Measurements from ENCODE around the gene HTRA2. TPM values are rescaled to one million over a fixed set of nuclear protein-coding genes. Genes with fewer than 3 reads are reported as not detected.

Gene HTRA2
- total and polyA plus RNA-seq, 9 of the 15 experiments (the other 6 are each of a cell fraction or from before 2014, with no cell fraction given) = 54.2 to 71.2 (median 65.8) TPM

GRCh38 chr2:74493546-74493945, 36.2 kb upstream of the HTRA2 start:
- H3K79me2 ChIP-seq (ENCODE audit: control insufficient read depth, insufficient read depth, low read length) = no peaks in the 10 kb centered on the region
- in situ Hi-C loops (cut with MboI) = no loop called here
- H3K27me3 ChIP-seq (ENCODE audit: control insufficient read depth in 2 of 2, insufficient read depth in 2 of 2, low read length in 2 of 2) = no peaks in the 10 kb centered on the region
- 64% methylated on average over 3 of the region's 3 CpGs for WGBS (ENCODE audit: insufficient coverage, low coverage, missing lambda C conversion rate)
- peaks cover 4 to 15% of the 10 kb centered on the region in 2 experiments; a peak in 4 of 5 replicates for H3K4me1 ChIP-seq (replicated peaks in 1 of 2; ENCODE audit: control insufficient read depth in 2 of 2, insufficient read depth in 2 of 2, low read length in 2 of 2)
- H3K4me3 ChIP-seq = no peak overlapping the region
- peaks cover 50% of the 10 kb centered on the region; the same call in 2 of the 3 replicates for H3K36me3 ChIP-seq (ENCODE audit: control insufficient read depth, insufficient read depth, low read length)
- no peaks in the 10 kb centered on the region for H3K9me3 ChIP-seq (replicated peaks; ENCODE audit: control insufficient read depth, insufficient read depth, low read depth, low read length)
- CTCF ChIA-PET (ENCODE audit: low intra/inter-chr PET ratio) = no interaction called here
- no peaks in the 10 kb centered on the region for H3K9me1 ChIP-seq (ENCODE audit: control insufficient read depth, insufficient read depth, low read length)
- intact Hi-C loops (cut with micrococcal nuclease) = no loop called here
- FAIRE-seq (no peak), ATAC-seq (no peak), DNase-seq (ENCODE audit: extremely low read depth in 1 of 4, low spot score in 3 of 4) (no peak)
- H2AFZ ChIP-seq (ENCODE audit: low read depth, low read length) = no peak overlapping the region
- BruUV-seq (replicated peaks) = TSS peak; percentile 11
- H3K4me2 ChIP-seq (ENCODE audit: insufficient read depth, low read length) = no peak overlapping the region
- H4K20me1 ChIP-seq (replicated peaks; ENCODE audit: control insufficient read depth, insufficient read depth, low read length) = no peaks in the 10 kb centered on the region
- POLR2A ChIA-PET = interaction anchor here (0.7 to 1.3 kb wide), 6 partner anchors 8 to 102 kb away, joined by 3 to 4 read pairs (median 4); partner anchors contain the start of gene DQX1
- H3K27ac ChIP-seq (ENCODE audit: extremely low read depth, low read depth, low read length) = no peak overlapping the region
- H3K9ac ChIP-seq (ENCODE audit: insufficient read depth in 1 of 2, low read depth in 2 of 2, low read length in 2 of 2) = no peak overlapping the region
- no peak for TF ChIP-seq GATAD2B (IDR thresholded peaks at IDR 0.05; ENCODE audit: borderline replicate concordance)
- TF ChIP-seq, protein P1, sequence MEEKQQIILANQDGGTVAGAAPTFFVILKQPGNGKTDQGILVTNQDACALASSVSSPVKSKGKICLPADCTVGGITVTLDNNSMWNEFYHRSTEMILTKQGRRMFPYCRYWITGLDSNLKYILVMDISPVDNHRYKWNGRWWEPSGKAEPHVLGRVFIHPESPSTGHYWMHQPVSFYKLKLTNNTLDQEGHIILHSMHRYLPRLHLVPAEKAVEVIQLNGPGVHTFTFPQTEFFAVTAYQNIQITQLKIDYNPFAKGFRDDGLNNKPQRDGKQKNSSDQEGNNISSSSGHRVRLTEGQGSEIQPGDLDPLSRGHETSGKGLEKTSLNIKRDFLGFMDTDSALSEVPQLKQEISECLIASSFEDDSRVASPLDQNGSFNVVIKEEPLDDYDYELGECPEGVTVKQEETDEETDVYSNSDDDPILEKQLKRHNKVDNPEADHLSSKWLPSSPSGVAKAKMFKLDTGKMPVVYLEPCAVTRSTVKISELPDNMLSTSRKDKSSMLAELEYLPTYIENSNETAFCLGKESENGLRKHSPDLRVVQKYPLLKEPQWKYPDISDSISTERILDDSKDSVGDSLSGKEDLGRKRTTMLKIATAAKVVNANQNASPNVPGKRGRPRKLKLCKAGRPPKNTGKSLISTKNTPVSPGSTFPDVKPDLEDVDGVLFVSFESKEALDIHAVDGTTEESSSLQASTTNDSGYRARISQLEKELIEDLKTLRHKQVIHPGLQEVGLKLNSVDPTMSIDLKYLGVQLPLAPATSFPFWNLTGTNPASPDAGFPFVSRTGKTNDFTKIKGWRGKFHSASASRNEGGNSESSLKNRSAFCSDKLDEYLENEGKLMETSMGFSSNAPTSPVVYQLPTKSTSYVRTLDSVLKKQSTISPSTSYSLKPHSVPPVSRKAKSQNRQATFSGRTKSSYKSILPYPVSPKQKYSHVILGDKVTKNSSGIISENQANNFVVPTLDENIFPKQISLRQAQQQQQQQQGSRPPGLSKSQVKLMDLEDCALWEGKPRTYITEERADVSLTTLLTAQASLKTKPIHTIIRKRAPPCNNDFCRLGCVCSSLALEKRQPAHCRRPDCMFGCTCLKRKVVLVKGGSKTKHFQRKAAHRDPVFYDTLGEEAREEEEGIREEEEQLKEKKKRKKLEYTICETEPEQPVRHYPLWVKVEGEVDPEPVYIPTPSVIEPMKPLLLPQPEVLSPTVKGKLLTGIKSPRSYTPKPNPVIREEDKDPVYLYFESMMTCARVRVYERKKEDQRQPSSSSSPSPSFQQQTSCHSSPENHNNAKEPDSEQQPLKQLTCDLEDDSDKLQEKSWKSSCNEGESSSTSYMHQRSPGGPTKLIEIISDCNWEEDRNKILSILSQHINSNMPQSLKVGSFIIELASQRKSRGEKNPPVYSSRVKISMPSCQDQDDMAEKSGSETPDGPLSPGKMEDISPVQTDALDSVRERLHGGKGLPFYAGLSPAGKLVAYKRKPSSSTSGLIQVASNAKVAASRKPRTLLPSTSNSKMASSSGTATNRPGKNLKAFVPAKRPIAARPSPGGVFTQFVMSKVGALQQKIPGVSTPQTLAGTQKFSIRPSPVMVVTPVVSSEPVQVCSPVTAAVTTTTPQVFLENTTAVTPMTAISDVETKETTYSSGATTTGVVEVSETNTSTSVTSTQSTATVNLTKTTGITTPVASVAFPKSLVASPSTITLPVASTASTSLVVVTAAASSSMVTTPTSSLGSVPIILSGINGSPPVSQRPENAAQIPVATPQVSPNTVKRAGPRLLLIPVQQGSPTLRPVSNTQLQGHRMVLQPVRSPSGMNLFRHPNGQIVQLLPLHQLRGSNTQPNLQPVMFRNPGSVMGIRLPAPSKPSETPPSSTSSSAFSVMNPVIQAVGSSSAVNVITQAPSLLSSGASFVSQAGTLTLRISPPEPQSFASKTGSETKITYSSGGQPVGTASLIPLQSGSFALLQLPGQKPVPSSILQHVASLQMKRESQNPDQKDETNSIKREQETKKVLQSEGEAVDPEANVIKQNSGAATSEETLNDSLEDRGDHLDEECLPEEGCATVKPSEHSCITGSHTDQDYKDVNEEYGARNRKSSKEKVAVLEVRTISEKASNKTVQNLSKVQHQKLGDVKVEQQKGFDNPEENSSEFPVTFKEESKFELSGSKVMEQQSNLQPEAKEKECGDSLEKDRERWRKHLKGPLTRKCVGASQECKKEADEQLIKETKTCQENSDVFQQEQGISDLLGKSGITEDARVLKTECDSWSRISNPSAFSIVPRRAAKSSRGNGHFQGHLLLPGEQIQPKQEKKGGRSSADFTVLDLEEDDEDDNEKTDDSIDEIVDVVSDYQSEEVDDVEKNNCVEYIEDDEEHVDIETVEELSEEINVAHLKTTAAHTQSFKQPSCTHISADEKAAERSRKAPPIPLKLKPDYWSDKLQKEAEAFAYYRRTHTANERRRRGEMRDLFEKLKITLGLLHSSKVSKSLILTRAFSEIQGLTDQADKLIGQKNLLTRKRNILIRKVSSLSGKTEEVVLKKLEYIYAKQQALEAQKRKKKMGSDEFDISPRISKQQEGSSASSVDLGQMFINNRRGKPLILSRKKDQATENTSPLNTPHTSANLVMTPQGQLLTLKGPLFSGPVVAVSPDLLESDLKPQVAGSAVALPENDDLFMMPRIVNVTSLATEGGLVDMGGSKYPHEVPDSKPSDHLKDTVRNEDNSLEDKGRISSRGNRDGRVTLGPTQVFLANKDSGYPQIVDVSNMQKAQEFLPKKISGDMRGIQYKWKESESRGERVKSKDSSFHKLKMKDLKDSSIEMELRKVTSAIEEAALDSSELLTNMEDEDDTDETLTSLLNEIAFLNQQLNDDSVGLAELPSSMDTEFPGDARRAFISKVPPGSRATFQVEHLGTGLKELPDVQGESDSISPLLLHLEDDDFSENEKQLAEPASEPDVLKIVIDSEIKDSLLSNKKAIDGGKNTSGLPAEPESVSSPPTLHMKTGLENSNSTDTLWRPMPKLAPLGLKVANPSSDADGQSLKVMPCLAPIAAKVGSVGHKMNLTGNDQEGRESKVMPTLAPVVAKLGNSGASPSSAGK (IDR thresholded peaks at IDR 0.05) = no peak
- no peak for TF ChIP-seq EHMT2 (IDR thresholded peaks at IDR 0.05)
- no peak for TF ChIP-seq POLR2B (IDR thresholded peaks at IDR 0.05; ENCODE audit: low read depth, partially characterized antibody)
- TF ChIP-seq, protein P2, sequence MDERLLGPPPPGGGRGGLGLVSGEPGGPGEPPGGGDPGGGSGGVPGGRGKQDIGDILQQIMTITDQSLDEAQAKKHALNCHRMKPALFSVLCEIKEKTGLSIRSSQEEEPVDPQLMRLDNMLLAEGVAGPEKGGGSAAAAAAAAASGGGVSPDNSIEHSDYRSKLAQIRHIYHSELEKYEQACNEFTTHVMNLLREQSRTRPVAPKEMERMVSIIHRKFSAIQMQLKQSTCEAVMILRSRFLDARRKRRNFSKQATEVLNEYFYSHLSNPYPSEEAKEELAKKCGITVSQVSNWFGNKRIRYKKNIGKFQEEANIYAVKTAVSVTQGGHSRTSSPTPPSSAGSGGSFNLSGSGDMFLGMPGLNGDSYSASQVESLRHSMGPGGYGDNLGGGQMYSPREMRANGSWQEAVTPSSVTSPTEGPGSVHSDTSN (CRISPR knock-in tag; IDR thresholded peaks at IDR 0.05; ENCODE audit: low read depth) = no peak
- TF ChIP-seq, protein P2 (tag; conservative IDR thresholded peaks at IDR 0.05; ENCODE audit: low read depth) = no peak
- no peak for TF ChIP-seq RBM22 (IDR thresholded peaks at IDR 0.05; ENCODE audit: low read depth, low read length, poor library complexity, severe bottlenecking)

Data from K562 (cell line).